Vagina (tissue), 2 donors: ENCODE data around the gene FZR1. TPM values are rescaled to one million over a fixed set of nuclear protein-coding genes. Genes with fewer than 3 reads are reported as not detected.

Experiments
- DNase-seq, 2 donors: peaks; one replicate each; pipeline ENCODE4 v3.0.0-alpha.2; 2017; ENCODE audit errors: extremely low spot score in 2 of 2
- H3K27ac ChIP-seq: fragments of 200-600 bp; sonication (generic); one replicate; pipeline ENCODE4 v1.5.1; 2019
- H3K27me3 ChIP-seq: fragments of 200-600 bp; sonication (generic); one replicate; pipeline ENCODE4 v1.5.1; 2019
- H3K36me3 ChIP-seq, 2 donors: fragments of 200-600 bp; sonication (generic); one replicate each; pipeline ENCODE4 v1.5.1; 2017 to 2019
- H3K4me1 ChIP-seq: fragments of 200-600 bp; sonication (generic); one replicate; pipeline ENCODE4 v1.5.1; 2019
- H3K4me3 ChIP-seq, 2 donors: fragments of 200-600 bp; sonication (generic); 1 replicate in 1 of 2; 2 replicates in 1 of 2; pipeline ENCODE4 v1.5.1; 2016 to 2019
- H3K9me3 ChIP-seq: fragments of 200-600 bp; sonication (generic); one replicate; pipeline ENCODE4 v1.5.1; 2019
- POLR2A ChIP-seq, 2 donors: fragments of 450-650 bp; IDR thresholded peaks; one replicate each; pipeline ENCODE4 v1.6.1; 2017; ENCODE audit warnings: antibody characterized with exemption in 2 of 2, mild to moderate bottlenecking in 2 of 2, moderate library complexity in 2 of 2
- POLR2AphosphoS5 ChIP-seq, 2 donors: sonication (generic); formaldehyde crosslinking; IDR thresholded peaks; one replicate each; pipeline ENCODE4 v1.9.0; 2017; ENCODE audit warnings: antibody characterized with exemption in 2 of 2, mild to moderate bottlenecking in 2 of 2, low read depth in 1 of 2; ENCODE audit not compliant: insufficient read depth in 1 of 2
- intact Hi-C: fragments of 100-400 bp; cut with DNase I; formaldehyde crosslinking; loops from one replicate; pipeline ENCODE4 v1.15.1; 2023
- total RNA-seq: library from RNA; depleted of rRNA; stranded (reverse); fragments of >200 nt; gene quantifications from one replicate; pipeline ENCODE4 v1.2.3, GENCODE V29; 2016
- TF ChIP-seq, protein P1 (sequence below), 3 experiments: fragments of 450-650 bp in 2 of 3; fragments of 200-600 bp in 1 of 3; sonication (generic) in 1 of 3; IDR thresholded peaks; one replicate each; pipeline ENCODE4 v1.5.1; 2017 to 2019; ENCODE audit warnings: antibody characterized with exemption in 3 of 3, mild to moderate bottlenecking in 2 of 3, moderate library complexity in 2 of 3

The FZR1 gene
- total RNA-seq, 1 donor from 2014 or later: 29.2 TPM

DNA sequence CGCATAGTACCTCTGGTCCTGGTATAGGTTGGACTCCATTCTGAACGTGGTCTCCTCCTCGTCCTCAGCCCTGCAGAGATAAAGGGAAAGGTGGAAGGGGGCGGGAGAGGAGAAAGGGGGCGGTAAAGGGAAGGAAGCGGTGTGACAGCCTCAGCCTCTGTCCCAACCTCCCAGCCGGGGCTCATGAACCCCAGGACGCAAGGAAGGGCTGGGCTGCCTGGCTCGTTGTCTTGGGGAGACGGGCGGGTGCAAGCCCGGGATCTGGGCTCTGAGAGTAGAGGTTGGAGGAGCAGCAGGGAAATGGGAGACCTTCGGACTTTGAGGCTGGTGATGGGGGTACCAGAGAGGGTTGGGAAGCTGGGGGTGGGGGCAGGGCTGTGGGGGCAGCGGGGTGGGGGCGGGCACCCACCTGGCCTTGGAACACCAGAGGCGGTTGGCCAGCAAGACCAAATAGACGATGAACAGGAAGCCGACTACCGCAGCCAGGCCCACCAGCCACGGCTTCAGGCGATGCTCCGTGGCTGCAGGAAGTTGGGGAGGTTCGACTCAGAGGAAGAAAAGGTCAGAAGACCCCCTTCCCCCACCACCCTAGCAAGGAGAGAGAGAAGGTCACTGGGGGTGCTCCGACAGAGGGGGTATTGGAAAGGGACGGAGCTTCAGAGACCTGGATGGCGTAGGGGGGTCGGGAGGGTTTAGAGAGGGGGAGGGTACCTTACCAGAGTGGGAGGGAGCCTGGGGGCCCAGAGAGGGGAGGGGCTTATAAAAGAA, 27.5 kb upstream of the FZR1 start:
- no peak overlapping the region for H3K4me3 ChIP-seq
- no peaks in the 10 kb centered on the region for H3K9me3 ChIP-seq
- H3K4me1 ChIP-seq: no peaks in the 10 kb centered on the region
- TF ChIP-seq POLR2A (IDR thresholded peaks at IDR 0.05) (no peak), POLR2AphosphoS5 (IDR thresholded peaks at IDR 0.05; ENCODE audit: insufficient read depth in 1 of 2, low read depth in 1 of 2) (no peak)
- TF ChIP-seq, protein P1, sequence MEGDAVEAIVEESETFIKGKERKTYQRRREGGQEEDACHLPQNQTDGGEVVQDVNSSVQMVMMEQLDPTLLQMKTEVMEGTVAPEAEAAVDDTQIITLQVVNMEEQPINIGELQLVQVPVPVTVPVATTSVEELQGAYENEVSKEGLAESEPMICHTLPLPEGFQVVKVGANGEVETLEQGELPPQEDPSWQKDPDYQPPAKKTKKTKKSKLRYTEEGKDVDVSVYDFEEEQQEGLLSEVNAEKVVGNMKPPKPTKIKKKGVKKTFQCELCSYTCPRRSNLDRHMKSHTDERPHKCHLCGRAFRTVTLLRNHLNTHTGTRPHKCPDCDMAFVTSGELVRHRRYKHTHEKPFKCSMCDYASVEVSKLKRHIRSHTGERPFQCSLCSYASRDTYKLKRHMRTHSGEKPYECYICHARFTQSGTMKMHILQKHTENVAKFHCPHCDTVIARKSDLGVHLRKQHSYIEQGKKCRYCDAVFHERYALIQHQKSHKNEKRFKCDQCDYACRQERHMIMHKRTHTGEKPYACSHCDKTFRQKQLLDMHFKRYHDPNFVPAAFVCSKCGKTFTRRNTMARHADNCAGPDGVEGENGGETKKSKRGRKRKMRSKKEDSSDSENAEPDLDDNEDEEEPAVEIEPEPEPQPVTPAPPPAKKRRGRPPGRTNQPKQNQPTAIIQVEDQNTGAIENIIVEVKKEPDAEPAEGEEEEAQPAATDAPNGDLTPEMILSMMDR (IDR thresholded peaks at IDR 0.05): no peak
- no peaks in the 10 kb centered on the region for H3K27me3 ChIP-seq
- H3K36me3 ChIP-seq: no peaks in the 10 kb centered on the region
- H3K27ac ChIP-seq: no peak overlapping the region
- no peak for DNase-seq
- intact Hi-C loops: loop anchor here (5.0 kb wide), 1 partner anchor 399 kb away; no protein-coding TSS in a partner anchor

DNA sequence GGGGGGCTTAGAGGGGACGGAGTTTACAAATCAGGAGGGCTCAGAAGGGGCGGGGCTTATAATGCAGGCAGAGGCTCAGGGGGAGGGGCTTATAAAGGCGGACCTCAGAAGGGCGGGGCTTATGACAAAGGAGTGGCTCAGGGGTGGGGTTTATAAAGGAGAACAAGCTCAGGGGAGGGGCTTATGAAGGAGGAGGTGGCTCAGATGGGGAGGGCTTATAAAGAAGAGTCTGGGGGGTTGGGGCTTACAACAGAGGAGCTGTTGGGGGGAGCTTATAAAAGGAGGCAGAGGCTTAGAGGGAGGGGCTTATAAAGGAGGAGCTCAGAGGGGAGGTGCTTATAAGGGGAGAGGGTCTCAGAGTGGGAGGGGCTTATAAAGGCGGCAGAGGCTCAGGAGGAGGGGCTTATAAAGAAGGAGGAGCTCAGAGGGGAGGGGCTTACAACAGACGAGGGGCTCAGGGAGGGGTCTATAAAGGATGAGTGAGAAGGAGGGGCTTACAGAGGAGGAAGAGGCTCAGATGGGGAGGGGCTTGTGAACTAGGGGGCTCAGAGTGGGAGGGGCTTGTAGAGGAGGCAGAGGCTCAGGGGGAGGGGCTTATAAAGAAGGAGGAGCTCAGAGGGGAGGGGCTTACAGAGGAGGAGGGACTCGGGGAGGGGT, 26.8 kb upstream of the FZR1 start:
- H3K36me3 ChIP-seq: no peaks in the 10 kb centered on the region
- H3K4me1 ChIP-seq: no peaks in the 10 kb centered on the region
- intact Hi-C loops: loop anchor here (5.0 kb wide), 1 partner anchor 398 kb away; no protein-coding TSS in a partner anchor
- no peak for DNase-seq
- TF ChIP-seq, protein P1 (IDR thresholded peaks at IDR 0.05): no peak
- no peak for TF ChIP-seq POLR2AphosphoS5 (IDR thresholded peaks at IDR 0.05; ENCODE audit: insufficient read depth in 1 of 2, low read depth in 1 of 2)
- TF ChIP-seq POLR2A (IDR thresholded peaks at IDR 0.05): no peak
- H3K4me3 ChIP-seq: no peak overlapping the region
- H3K9me3 ChIP-seq: no peaks in the 10 kb centered on the region
- H3K27me3 ChIP-seq: no peaks in the 10 kb centered on the region
- no peak overlapping the region for H3K27ac ChIP-seq

DNA sequence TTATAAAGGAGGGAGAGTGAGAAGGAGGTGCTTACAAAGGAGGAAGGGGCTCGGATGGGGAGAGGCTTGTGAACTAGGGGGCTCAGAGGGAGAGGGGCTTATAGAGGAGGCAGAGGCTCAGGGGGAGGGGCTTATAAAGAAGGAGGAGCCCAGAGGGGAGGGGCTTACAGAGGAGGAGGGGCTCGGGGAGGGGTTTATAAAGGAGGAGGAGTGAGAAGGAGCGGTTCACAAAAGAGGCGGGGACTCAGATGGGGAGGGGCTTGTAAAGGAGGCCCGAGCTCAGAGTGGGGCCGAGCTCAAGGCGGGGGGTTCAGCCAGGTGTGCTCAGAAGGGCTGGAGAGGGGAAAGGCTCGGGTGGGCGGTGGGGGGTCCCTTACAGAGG, 26.3 kb upstream of the FZR1 start:
- no peak for DNase-seq
- TF ChIP-seq POLR2AphosphoS5 (IDR thresholded peaks at IDR 0.05; ENCODE audit: insufficient read depth in 1 of 2, low read depth in 1 of 2): no peak
- no peak for TF ChIP-seq POLR2A (IDR thresholded peaks at IDR 0.05)
- TF ChIP-seq, protein P1 (IDR thresholded peaks at IDR 0.05): no peak
- H3K4me3 ChIP-seq: no peak overlapping the region
- H3K4me1 ChIP-seq: no peaks in the 10 kb centered on the region
- no peaks in the 10 kb centered on the region for H3K36me3 ChIP-seq
- H3K27me3 ChIP-seq: no peaks in the 10 kb centered on the region
- H3K27ac ChIP-seq: no peak overlapping the region
- intact Hi-C loops: loop anchor here (5.0 kb wide), 1 partner anchor 397 kb away; no protein-coding TSS in a partner anchor
- no peaks in the 10 kb centered on the region for H3K9me3 ChIP-seq

DNA sequence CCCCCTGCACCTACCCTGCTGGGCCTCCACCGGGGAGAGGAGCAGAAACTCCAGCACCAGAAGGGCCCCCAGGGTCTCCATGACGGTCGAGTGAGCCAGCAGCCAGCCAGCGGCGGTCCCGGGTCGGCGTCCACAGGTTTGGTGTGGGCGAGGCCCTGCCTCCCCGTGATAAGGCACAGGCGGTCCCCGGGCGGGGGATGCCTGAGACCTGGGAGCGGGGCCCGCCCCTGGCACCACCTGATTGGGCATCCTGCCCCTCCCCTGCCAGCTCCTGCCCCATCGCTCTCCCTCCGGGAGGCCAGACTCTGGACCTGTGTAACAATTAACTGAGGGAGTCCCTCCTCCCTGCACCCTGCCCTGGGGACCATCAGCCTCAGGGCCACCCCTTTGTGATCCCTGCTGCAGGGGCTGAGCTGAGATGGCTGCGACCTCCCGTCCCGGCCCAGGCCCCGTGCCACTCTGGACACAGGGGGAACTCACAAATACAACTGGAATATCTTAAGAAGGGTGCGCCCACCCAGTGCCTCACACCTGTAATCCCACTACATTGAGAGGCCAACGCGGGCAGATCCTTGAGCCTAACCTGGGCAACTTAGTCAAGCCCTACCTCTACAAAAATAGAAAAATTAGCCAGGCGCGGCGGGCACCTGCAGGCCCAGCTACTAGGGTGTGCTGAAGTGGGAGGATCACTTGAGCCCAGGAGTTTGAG, 25.6 kb upstream of the FZR1 start, which contains the start of gene SMIM24:
Gene SMIM24 (minus strand): TSS at position 143 of the 709 bp plus-strand sequence. CDS start 62 bp downstream, at position 81.
- no peak for DNase-seq
- no peaks in the 10 kb centered on the region for H3K36me3 ChIP-seq
- no peak within 1 kb of the TSS for H3K4me3 ChIP-seq
- H3K9me3 ChIP-seq: no peaks in the 10 kb centered on the region
- intact Hi-C loops: no loop called here
- no peak within 1 kb of the TSS for H3K27ac ChIP-seq
- H3K4me1 ChIP-seq: no peaks in the 10 kb centered on the region
- H3K27me3 ChIP-seq: no peaks in the 10 kb centered on the region
- TF ChIP-seq POLR2AphosphoS5 (IDR thresholded peaks at IDR 0.05; ENCODE audit: insufficient read depth in 1 of 2, low read depth in 1 of 2) (no peak), POLR2A (IDR thresholded peaks at IDR 0.05) (no peak)
- TF ChIP-seq, protein P1 (IDR thresholded peaks at IDR 0.05): no peak
